GM21381 (cell line): ENCODE results near the gene ABCB4.

Experiments
- ATAC-seq: cut with Tn5 transposase; IDR thresholded peaks from one replicate; pipeline ENCODE4 v1.9.1; 2021; ENCODE audit warnings: mild to moderate bottlenecking, moderate library complexity; ENCODE audit not compliant: unreplicated experiment

Gene ABCB4

GRCh38 chr7:87427288-87427687, 48.2 kb downstream of the ABCB4 start:
- no peak for ATAC-seq

DNA sequence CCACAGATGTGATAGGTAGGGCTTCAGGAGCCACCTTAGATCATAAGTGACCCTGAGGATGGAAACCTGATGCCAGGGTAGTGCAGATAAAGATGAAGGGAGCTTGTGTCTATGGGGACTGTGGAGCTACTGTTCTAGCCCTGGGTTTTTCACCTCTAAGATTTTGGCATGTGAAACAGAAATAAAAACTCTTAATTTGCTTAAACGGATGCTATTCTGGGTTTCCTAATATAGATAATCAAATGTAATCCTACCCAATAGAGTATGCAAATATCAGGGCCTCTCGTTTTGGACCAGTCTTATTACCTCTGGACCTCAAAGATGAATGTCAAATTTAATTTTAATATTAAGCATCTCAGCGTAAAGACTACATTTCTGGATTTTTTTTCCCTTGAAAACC, 49.3 kb downstream of the ABCB4 start:
- ATAC-seq: no peak

- ATAC-seq: no peak
These were observed 51.4 kb downstream of the ABCB4 start for GRCh38 chr7:87424075-87424474.

DNA sequence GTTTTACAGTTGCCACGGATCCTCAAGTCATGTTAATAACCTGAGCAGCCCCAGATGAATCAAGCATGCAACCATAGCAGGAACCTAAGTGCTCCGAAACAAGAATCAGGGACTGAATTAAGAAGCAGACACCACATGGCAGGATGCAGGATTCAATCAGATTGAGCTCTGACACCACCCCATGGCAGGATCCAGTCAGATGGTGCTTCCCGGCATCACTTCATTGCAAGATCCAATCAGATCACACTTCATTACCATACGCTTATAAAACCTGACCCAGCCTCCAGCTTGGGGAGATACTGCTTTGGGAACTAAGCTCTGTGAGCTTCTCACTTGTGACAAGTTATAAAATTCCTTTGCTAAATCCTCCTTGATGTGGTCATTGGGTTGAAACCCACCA, 55.3 kb downstream of the ABCB4 start:
- ATAC-seq: no peak

DNA sequence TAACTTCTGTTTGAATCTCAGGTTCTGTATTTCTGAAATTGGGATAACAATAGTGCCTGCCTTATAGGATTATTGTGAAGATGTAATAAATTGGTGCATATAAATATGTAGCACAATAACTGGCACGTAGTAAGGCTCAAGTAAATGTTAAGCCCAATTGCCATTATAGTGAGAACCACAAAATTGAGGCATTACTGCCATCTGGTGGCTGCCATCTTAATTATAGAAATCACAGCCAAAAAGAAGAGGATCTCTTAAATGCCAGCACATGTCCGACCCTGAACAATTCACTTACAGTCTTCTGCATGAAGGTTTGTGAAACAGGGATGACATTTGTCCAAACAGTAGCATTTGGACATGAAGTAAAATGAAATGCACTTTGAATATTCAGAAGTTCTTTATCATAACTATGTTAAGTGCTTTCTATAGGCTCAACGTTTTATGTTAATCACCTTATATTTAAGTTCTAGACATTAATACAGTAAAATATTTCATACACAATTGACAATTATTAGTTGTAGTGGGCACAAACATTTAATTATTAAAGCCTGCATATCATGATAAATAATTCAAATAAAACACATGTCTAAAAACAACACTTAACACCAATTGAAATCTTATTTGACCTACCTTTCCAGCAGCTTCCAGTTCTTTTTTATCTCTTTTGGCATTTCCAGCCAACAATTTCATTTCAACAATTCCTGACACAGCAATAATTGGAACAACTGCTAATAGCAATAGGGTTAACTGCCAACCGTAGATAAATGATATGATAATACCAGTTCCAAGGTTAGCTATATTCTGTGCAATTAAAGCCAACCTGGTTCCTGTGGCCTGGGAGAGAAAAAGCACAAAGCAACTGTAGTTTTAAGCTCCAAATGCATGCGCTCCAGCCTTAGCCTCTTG, 58.5 kb downstream of the ABCB4 start:
- peak; percentile 78 for ATAC-seq

DNA sequence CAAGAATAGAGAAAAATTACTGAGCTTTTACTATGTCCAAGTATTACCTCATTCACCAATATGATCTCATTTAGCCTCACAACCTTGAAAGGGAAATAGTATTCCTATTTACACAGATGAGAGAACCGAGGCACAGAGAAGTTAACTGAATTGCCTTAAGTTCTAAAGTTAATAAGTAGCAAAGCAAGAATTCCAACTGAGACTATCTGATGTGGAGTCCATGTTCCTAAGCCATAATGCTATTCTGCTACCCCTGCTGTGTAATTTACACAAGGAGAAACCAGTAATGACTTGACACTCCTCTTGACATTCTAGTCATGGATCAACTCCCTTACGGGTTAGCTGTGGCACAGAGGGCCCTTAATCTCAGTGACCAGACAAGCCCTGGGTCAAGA, 60.7 kb downstream of the ABCB4 start:
- no peak for ATAC-seq

- no peak for ATAC-seq
These were observed 61.3 kb downstream of the ABCB4 start for GRCh38 chr7:87413951-87414793.

- ATAC-seq: no peak
These were observed 62.5 kb downstream of the ABCB4 start for GRCh38 chr7:87413029-87413428.

DNA sequence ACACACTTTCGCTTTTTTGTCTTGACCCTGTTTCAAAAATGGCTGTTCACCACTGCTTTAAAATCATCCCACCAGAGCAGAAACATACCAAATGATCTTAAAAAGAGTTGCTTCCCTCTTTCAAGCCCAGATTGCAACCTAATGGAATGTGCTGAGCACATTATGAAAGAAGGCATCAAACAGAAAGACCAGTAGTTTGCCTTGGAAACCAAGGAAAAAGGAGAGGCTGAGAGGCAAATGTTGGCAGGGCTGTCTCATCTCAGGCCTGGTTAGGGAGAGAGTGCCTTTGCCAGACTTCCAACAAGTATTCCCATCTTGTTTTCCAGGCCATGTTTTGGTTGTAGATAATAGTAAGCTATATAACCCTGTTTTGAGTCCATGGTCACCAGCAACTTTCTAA, 64.3 kb downstream of the ABCB4 start:
- ATAC-seq: no peak

DNA sequence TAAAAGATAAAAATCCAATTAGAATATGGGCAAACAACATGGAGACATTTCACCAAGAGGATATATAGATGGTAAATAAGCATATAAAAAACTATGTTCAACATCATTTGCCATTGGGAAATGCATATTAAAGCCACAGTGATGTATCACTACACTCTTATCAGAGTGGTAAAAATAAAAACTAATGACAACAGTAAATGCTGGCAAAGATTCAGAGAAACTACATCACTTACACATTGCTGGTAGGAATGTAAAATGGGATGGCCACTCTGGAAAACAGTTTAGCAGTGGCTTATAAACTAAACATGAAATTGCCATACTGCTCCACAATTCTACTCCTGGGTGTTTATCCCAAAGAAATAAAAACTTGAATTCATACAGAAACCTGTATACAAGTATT, 70.8 kb downstream of the ABCB4 start:
- no peak for ATAC-seq

DNA sequence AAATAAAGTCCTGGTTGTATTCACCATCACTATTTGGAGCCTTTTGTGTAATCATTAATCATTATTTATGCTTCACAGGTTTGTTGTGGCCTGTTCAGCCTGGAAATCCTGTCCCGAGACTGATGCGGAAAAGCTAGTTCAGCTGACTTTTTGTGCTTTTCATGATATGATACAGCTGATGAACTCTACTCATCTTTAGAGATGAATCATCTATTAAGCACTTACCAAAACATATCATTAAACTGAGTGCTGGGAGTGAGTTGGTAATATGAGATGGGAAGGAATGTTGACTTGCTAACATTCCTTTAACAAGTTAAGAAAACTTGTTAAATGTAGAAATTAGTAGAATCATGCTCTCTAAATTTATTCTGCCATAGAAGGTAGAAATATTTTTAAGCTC, 77.0 kb downstream of the ABCB4 start:
- ATAC-seq: no peak

GRCh38 chr7:87395442-87396020, 79.9 kb downstream of the ABCB4 start:
- no peak for ATAC-seq

- no peak for ATAC-seq
These were observed 84.3 kb downstream of the ABCB4 start for GRCh38 chr7:87391020-87391701.

- no peak for ATAC-seq
These were observed 94.6 kb downstream of the ABCB4 start for GRCh38 chr7:87380905-87381304.

DNA sequence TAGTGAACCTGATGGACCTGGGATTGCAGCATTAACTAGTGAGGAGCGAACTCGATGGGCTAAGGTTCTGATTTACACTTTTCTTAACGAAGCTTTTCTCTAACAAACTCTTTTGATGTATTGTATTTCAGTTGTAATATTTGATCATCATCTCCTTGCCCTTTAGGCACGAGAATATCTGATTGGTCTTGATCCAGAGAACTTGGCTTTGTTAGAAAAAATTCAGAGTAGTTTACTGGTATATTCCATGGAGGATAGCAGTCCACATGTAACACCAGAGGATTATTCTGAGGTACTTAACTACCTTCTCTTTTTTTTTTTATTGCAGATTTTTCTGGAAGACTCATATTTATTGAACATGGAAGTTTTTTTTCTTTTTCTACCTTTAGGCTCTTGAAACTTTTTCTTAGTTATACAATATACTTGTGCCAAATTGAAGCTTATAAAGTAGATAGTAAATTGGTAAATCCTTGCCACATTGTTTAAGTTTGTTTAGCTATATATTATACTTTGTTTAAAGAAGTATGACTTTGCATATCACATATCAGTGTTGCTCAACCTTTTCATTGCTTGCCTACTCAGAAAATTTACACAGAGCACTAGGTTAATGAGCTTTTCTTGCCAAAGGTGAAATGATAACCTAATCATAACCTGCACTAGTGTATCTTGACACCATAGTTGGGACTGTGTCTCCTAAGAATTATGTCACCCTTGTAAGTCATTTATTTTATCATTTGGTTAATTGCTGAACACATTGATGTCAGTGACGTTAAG, 99.6 kb downstream of the ABCB4 start:
- no peak for ATAC-seq

DNA sequence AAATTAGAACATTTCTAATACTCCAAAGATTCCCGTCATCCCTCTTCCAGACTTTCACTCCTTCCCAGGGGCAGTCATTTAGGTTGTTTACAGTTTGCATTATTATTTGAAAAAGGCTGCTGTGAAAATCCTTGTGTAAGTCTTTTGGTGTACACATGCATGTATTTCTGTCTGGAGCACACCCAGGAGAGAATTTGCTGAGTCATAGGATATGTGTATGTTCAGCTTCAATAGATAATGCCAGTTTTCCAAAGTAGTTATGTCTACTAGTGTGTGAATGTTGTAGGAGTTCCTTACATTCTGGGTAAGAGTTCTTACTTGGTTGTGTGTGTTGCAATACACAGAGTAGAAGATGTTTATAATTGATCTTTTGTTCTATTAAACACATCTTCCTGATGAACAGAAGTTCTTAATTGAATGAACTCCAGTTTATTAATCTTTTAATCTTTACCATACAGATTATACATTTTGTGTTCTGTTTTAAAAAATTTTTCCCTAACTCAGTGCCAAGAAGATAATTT, 104.8 kb downstream of the ABCB4 start:
- ATAC-seq: no peak

DNA sequence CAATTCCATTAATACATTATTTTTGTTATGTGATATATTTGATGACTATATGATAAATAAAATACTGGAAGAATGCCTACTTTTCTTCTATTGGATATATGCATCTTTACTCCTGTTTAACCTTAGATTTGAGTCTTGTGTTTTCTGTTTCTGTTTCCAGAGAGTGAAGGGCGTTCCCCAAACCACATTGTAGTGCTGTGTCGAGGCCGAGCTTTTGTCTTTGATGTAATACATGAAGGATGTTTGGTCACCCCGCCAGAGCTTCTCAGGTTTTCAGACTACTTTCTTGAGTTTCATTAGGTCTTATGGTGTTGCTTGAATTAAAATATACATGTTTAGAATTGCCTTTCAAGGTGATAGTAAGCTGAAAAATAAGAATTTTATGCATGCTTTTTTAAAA, 106.3 kb downstream of the ABCB4 start:
- ATAC-seq: no peak

DNA sequence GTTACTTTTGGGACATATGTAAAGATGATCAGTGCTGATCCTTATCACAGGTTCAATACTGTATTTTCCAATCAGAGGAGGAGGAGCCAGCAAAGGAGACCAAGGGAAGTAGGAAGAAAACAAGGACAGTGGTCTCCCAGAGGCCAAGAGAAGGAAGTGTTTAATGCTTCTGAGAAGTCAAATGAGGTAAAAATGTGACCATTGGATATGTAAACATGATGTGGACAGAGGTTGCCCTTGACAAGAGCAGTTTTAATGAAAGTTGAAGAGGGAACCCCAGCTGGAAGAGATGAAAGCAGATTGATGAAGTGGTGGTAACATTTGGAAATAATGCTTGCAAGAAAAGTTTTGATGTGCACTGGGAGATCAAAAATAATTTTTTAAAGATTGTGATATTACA, 111.2 kb downstream of the ABCB4 start:
- no peak for ATAC-seq

- ATAC-seq: no peak
These were observed 112.1 kb downstream of the ABCB4 start for GRCh38 chr7:87363342-87363741.

- no peak for ATAC-seq
These were observed 114.2 kb downstream of the ABCB4 start for GRCh38 chr7:87361320-87361719.
